Peyer's patch (tissue), 4 donors: ENCODE results near the gene NSUN7. TPM values are rescaled to one million over a fixed set of nuclear protein-coding genes. Genes with fewer than 3 reads are reported as not detected.
A peak's percentile ranks its signal among the peaks of the same experiment; 100 is the strongest.

ENCODE experiments used
- DNase-seq, 3 donors: peaks; one replicate each; pipeline ENCODE4 v3.0.0-alpha.2; 2017 to 2019
- H3K27ac ChIP-seq, 4 donors: fragments of 200-600 bp; sonication (generic); one replicate each; pipeline ENCODE4 v1.5.1; 2016 to 2019
- H3K27me3 ChIP-seq, 2 donors: fragments of 200-600 bp; sonication (generic); one replicate each; pipeline ENCODE4 v1.5.1; 2019
- H3K36me3 ChIP-seq, 3 donors: fragments of 200-600 bp; sonication (generic); one replicate each; pipeline ENCODE4 v1.5.1; 2016 to 2019
- H3K4me1 ChIP-seq, 4 donors: fragments of 200-600 bp; sonication (generic); one replicate each; pipeline ENCODE4 v1.5.1; 2016 to 2019
- H3K4me3 ChIP-seq, 4 donors: fragments of 200-600 bp; sonication (generic); 1 replicate in 3 of 4; 2 replicates in 1 of 4; pipeline ENCODE4 v1.5.1; 2016 to 2019; ENCODE audit warnings: mild to moderate bottlenecking in 1 of 4
- H3K9me3 ChIP-seq, 4 donors: fragments of 200-600 bp; sonication (generic); one replicate each; pipeline ENCODE4 v1.5.1; 2016 to 2019; ENCODE audit warnings: mild to moderate bottlenecking in 1 of 4
- POLR2A ChIP-seq, 2 donors: fragments of 450-650 bp; IDR thresholded peaks; one replicate each; pipeline ENCODE4 v1.5.1; 2017; ENCODE audit warnings: antibody characterized with exemption in 2 of 2, mild to moderate bottlenecking in 2 of 2, moderate library complexity in 2 of 2
- total RNA-seq, 4 donors: library from RNA; depleted of rRNA; stranded (reverse); fragments of >200 nt; gene quantifications; one replicate each; pipeline ENCODE4 v1.1.0, GENCODE V29; 2016
- TF ChIP-seq, protein P1 (sequence below), 6 experiments: fragments of 450-650 bp in 4 of 6; fragments of 200-600 bp in 2 of 6; sonication (generic) in 1 of 6; IDR thresholded peaks; one replicate each; pipeline ENCODE4 v1.5.1; 2017 to 2019; ENCODE audit warnings: antibody characterized with exemption in 6 of 6, mild to moderate bottlenecking in 3 of 6, moderate library complexity in 1 of 6

Gene NSUN7
- total RNA-seq, 4 donors from 2014 or later, result 4.9 to 10.7 (median 9.7) TPM

DNA sequence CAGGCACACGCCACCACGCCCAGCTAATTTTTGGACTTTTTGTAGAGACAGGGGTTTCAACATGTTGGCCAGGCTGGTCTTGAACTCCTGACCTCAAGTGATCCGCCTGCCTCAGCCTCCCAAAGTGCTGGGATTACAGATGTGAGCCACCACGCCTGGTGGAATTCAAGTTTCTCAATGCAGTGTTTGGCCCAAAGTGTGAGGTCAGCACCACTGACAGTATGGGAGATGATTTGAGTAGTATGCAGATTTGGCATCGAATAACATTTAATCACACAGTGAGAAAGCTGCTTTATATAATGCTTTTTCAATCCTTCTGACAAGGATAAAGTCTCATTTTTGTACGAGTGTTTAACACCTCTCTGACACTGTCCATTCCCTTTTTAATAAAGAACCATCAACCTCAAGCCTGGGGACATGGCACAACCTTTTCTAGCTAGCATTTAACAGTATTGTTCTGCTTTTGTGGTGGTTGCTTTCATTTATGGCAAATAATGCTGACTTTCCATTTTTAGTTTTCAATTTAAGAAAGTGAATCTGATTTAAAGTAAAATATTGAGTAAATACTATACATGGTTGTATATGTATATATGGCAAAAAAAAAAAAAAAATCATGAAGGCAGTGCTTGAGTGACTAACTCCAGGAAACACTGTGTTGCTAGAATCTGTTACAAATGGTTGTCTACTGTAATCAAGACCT, 4.3 kb upstream of the NSUN7 start:
- Histone ChIP-seq H3K4me1 (peaks cover 0 to 9% (median 0%) of the 10 kb centered on the region in 4 donors), H3K27ac (no peak overlapping the region), H3K36me3 (no peaks in the 10 kb centered on the region), H3K4me3 (no peak overlapping the region), H3K9me3 (no peaks in the 10 kb centered on the region), H3K27me3 (no peaks in the 10 kb centered on the region)
- TF ChIP-seq POLR2A (IDR thresholded peaks at IDR 0.05), result no peak
- TF ChIP-seq, protein P1, sequence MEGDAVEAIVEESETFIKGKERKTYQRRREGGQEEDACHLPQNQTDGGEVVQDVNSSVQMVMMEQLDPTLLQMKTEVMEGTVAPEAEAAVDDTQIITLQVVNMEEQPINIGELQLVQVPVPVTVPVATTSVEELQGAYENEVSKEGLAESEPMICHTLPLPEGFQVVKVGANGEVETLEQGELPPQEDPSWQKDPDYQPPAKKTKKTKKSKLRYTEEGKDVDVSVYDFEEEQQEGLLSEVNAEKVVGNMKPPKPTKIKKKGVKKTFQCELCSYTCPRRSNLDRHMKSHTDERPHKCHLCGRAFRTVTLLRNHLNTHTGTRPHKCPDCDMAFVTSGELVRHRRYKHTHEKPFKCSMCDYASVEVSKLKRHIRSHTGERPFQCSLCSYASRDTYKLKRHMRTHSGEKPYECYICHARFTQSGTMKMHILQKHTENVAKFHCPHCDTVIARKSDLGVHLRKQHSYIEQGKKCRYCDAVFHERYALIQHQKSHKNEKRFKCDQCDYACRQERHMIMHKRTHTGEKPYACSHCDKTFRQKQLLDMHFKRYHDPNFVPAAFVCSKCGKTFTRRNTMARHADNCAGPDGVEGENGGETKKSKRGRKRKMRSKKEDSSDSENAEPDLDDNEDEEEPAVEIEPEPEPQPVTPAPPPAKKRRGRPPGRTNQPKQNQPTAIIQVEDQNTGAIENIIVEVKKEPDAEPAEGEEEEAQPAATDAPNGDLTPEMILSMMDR (IDR thresholded peaks at IDR 0.05), result no peak
- no peak for DNase-seq

DNA sequence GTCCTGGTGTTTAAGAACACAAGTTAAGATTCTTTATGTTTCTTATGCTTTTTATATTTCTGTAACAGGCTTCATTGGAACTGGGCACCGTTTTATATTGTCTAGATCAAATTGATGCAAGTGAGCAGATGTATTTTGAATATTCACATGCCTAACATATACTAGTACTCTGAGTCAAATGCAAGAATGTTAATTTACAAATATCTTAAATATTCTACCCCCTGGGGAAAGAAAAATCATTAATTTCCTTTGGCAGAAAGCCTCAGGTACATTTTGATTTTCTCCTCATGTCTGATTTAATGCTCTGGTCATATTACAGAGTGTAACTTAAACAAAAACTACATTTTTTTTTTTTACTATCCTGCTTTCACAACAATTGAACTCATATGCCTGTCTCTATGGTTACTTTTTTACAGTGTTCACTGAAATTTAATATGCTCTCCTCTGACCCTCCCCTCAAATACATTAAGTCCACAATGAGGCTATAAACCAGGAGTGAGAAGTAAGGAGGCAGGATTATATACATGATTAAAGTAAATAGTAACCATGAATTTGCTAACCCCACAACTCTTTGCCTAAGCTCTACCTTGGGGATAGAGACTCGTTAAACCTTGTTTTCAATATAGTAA, 2.4 kb upstream of the NSUN7 start:
- H3K9me3 ChIP-seq, result no peaks in the 10 kb centered on the region
- H3K27ac ChIP-seq, result no peak overlapping the region
- no peaks in the 10 kb centered on the region for H3K27me3 ChIP-seq
- no peaks in the 10 kb centered on the region for H3K36me3 ChIP-seq
- H3K4me3 ChIP-seq, result no peak overlapping the region
- no peak for TF ChIP-seq POLR2A (IDR thresholded peaks at IDR 0.05)
- TF ChIP-seq, protein P1 (IDR thresholded peaks at IDR 0.05), result no peak
- peaks cover 0 to 9% (median 0%) of the 10 kb centered on the region in 4 donors for H3K4me1 ChIP-seq
- DNase-seq, result no peak

DNA sequence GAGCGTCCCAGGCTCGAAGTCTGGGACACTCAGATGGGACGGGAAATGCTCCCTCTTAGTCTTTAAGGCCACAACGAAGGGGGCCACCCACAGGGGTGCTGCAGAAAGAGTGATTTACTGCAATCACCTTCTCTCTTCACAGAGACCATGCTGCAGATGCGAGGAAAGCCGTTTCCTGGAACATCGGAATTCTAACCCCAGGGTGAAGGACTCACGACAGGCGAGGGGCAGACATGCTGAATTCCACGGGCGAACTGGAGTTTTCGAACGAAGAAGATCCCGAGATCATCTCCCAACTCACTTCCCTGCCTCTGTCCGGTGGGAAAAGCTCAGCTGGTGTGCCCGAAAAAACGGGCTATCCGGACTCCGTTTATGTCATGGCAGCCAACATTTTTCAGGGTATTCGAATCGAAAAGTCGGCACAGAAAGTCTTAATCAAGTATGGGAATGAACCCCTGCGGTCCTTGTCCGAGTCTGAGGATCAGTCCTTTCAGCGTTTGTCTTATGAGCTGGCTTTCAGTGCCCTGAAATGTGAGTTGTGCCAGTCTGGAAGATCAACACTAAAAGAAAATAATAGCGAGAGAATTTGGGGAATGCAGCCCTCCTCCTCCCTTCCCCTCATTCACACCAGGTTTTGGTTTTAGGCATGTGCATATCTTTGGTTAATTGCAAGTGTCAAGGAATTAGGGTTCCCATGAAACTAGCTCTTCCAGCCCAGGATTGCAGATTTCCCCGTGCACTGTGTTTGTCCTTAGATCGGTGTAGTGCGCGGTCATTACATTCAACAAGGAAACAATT, 905 bp downstream of the NSUN7 start:
- Histone ChIP-seq H3K27me3 (no peaks in the 10 kb centered on the region), H3K9me3 (no peaks in the 10 kb centered on the region), H3K4me3 (peak overlapping the region; percentile 36 to 82 (median 64)), H3K27ac (peak overlapping the region in 3 of 4 donors; percentile 37 to 70 (median 40)), H3K36me3 (no peaks in the 10 kb centered on the region), H3K4me1 (peaks cover 0 to 9% (median 4%) of the 10 kb centered on the region in 4 donors)
- peak in 1 of 3 donors; percentile 55 for DNase-seq
- no peak for TF ChIP-seq POLR2A (IDR thresholded peaks at IDR 0.05)
- TF ChIP-seq, protein P1 (IDR thresholded peaks at IDR 0.05), result no peak

DNA sequence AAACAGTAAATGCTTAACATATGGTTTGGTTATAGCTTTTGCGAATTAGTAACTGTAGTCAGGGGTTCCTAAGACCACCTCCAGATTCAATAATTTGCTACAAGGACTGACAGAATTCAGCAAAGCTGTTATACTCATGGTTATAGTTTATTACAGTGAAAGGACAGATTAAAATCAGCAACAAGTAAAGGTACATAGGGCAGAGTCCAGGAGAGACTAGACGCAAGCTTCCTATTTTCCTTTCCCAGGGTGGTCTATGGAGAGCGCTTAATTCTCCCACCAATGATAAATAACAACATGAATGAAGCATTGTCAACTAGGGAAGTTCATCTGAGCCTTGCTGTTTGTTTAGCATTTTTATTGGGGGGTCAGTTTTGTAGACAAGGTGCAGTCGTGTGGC, 5.9 kb downstream of the NSUN7 start:
- H3K27me3 ChIP-seq, result no peaks in the 10 kb centered on the region
- TF ChIP-seq POLR2A (IDR thresholded peaks at IDR 0.05), result no peak
- TF ChIP-seq, protein P1 (IDR thresholded peaks at IDR 0.05), result no peak
- peaks cover 0 to 7% (median 0%) of the 10 kb centered on the region in 4 donors for H3K4me1 ChIP-seq
- H3K4me3 ChIP-seq, result no peak overlapping the region
- H3K36me3 ChIP-seq, result no peaks in the 10 kb centered on the region
- H3K27ac ChIP-seq, result no peak overlapping the region
- DNase-seq, result no peak
- no peaks in the 10 kb centered on the region for H3K9me3 ChIP-seq

DNA sequence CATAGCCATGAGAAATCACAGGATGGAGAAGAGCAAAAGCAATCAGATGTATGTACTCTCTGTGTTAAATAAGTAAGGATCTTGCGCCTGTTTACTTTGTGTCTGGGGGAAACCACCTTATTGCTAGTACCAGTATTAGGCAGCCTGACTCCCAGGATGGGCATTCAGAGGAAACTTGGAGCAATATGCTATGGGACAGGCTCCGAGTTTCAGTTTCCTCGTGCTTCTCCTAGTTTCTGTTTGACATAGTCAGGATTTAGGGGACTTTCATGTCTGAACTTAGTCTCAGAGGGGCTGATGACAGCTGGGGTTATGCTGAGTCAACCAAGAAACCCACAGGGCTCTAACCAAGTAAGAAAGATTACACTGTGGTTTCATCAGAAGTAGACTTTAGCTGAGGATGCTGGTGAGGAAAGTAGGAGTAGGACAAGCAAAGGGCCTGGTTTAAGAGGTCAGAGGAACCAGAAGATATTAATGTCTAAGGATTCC, 13.5 kb downstream of the NSUN7 start:
- no peak for DNase-seq
- H3K27me3 ChIP-seq, result no peaks in the 10 kb centered on the region
- no peaks in the 10 kb centered on the region for H3K4me1 ChIP-seq
- H3K36me3 ChIP-seq, result no peaks in the 10 kb centered on the region
- TF ChIP-seq POLR2A (IDR thresholded peaks at IDR 0.05), result no peak
- TF ChIP-seq, protein P1 (IDR thresholded peaks at IDR 0.05), result no peak
- H3K9me3 ChIP-seq, result no peaks in the 10 kb centered on the region
- H3K4me3 ChIP-seq, result no peak overlapping the region
- H3K27ac ChIP-seq, result no peak overlapping the region
